ENCODE data around the gene SEL1L3. TPM values are rescaled to one million over a fixed set of nuclear protein-coding genes. Genes with fewer than 3 reads are reported as not detected.

Gene SEL1L3
- total and polyA plus RNA-seq, 2 donors (not counting 3 experiments of a cell fraction or from before 2014, with no cell fraction given), result 53.4 to 122 TPM

GRCh38 chr4:25725870-25726269 lies 136.9 kb downstream of the SEL1L3 start:
- Histone ChIP-seq H3K4me2 (ENCODE audit: insufficient read depth, low read length) (no peak overlapping the region), H3K9ac (replicated peaks; ENCODE audit: extremely low read depth, insufficient read depth, low read length) (no peak overlapping the region), H4K20me1 (replicated peaks; ENCODE audit: control insufficient read depth, extremely low read depth, insufficient read depth, low read length) (no peaks in the 10 kb centered on the region), H3K9me1 (replicated peaks; ENCODE audit: control insufficient read depth, extremely low read depth, insufficient read depth, low read length) (no peaks in the 10 kb centered on the region), H3K9me3 (replicated peaks; ENCODE audit: control insufficient read depth, insufficient read depth, low read length) (no peaks in the 10 kb centered on the region), H3K36me3 (ENCODE audit: control insufficient read depth in 2 of 2, extremely low read depth in 1 of 2, insufficient read depth in 2 of 2, low read length in 2 of 2) (no peaks in the 10 kb centered on the region), H3K4me1 (ENCODE audit: control insufficient read depth, extremely low read depth, insufficient read depth, low read length) (no peaks in the 10 kb centered on the region), H3K27ac (ENCODE audit: insufficient read depth, low read depth, low read length) (no peak overlapping the region), H3K79me2 (ENCODE audit: control insufficient read depth, insufficient read depth, low read length) (no peaks in the 10 kb centered on the region), H3K27me3 (ENCODE audit: control insufficient read depth in 2 of 2, insufficient read depth in 2 of 2, low read length in 2 of 2) (peaks cover 0 to 2% of the 10 kb centered on the region in 2 experiments), H3K4me3 (replicated peaks in 1 of 3; ENCODE audit: insufficient read depth in 1 of 3, low read depth in 1 of 3, low read length in 3 of 3) (no peak overlapping the region), H2AFZ (ENCODE audit: low read depth, low read length) (no peak overlapping the region)
- POLR2A ChIA-PET, result no interaction called here
- CTCF ChIA-PET, result no interaction called here
- dilution Hi-C loops (cut with MboI; ENCODE audit: extremely low pct_ligation_motif_present, low sequenced_read_pairs) (no loop called here), intact Hi-C loops (cut with micrococcal nuclease) (no loop called here)
- FAIRE-seq, result no peak
- DNase-seq (ENCODE audit: low read depth, low spot score), result no peak
- TF ChIP-seq POLR2A (IDR thresholded peaks at IDR 0.05; ENCODE audit: low read depth, low read length) (no peak), FOS (IDR thresholded peaks at IDR 0.05; ENCODE audit: borderline replicate concordance, insufficient read depth, low read length) (no peak), MAX (IDR thresholded peaks at IDR 0.05; ENCODE audit: insufficient read depth, insufficient read length) (no peak), POLR2AphosphoS5 (IDR thresholded peaks at IDR 0.05; ENCODE audit: insufficient read depth, low read depth, low read length) (no peak), JUN (IDR thresholded peaks at IDR 0.05; ENCODE audit: borderline replicate concordance, insufficient read depth, insufficient read length, low read depth) (no peak), MYC (IDR thresholded peaks at IDR 0.05; ENCODE audit: low read depth, low read length) (no peak), GATA2 (IDR thresholded peaks at IDR 0.05; ENCODE audit: insufficient read depth, insufficient read length, low read depth, low read length) (no peak), CTCF (IDR thresholded peaks at IDR 0.05; ENCODE audit: extremely low read depth in 1 of 2, insufficient read depth in 1 of 2, low read depth in 1 of 2, low read length in 2 of 2) (no peak)
- BruUV-seq (replicated peaks), result no TSS peak

Data from endothelial cell of umbilical vein (primary cell).